HG03135 (cell line): ENCODE measurements around the gene DNAJC11.
"Not testable (repeated sequence)": the region's sequence is repeated elsewhere in the genome, so short reads cannot be mapped to it uniquely, and the experiment has no call there.

Experiments used
- ATAC-seq: cut with Tn5 transposase; IDR thresholded peaks from one replicate; pipeline ENCODE4 v1.9.1; 2021; ENCODE audit warnings: mild to moderate bottlenecking, moderate library complexity; ENCODE audit not compliant: unreplicated experiment

The DNAJC11 gene, protein sequence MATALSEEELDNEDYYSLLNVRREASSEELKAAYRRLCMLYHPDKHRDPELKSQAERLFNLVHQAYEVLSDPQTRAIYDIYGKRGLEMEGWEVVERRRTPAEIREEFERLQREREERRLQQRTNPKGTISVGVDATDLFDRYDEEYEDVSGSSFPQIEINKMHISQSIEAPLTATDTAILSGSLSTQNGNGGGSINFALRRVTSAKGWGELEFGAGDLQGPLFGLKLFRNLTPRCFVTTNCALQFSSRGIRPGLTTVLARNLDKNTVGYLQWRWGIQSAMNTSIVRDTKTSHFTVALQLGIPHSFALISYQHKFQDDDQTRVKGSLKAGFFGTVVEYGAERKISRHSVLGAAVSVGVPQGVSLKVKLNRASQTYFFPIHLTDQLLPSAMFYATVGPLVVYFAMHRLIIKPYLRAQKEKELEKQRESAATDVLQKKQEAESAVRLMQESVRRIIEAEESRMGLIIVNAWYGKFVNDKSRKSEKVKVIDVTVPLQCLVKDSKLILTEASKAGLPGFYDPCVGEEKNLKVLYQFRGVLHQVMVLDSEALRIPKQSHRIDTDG

GRCh38 chr1:6701437-6702153 is at the start of gene DNAJC11:
DNAJC11 (minus strand) TSS chr1:6701816; CDS start chr1:6701800, 16 bp downstream.
- ATAC-seq, result peak; percentile 88

- ATAC-seq, result no peak
Measured at GRCh38 chr1:6750490-6750889, 48.9 kb upstream of the DNAJC11 start.

DNA sequence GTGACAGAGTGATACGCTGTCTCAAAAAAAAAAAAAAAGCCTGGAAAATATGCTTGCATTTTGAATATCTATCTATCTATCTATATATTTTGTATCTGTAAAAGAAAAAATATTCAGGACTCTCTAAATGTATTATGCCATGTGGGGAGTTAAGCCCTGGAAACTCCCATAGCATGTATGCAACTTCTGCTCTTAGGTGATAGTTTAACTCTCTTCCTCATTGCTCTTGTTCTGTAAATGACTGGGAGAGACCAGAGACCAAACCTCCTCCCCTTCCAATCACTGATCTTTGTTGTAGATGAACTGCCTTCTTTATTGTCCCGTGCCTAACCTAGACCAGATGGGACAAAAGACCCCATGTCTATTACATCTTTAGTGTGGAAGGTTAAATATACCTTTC is 46.1 kb upstream of the DNAJC11 start:
- ATAC-seq, result no peak

- ATAC-seq, result no peak
Measured at GRCh38 chr1:6745073-6745472, 43.5 kb upstream of the DNAJC11 start.

DNA sequence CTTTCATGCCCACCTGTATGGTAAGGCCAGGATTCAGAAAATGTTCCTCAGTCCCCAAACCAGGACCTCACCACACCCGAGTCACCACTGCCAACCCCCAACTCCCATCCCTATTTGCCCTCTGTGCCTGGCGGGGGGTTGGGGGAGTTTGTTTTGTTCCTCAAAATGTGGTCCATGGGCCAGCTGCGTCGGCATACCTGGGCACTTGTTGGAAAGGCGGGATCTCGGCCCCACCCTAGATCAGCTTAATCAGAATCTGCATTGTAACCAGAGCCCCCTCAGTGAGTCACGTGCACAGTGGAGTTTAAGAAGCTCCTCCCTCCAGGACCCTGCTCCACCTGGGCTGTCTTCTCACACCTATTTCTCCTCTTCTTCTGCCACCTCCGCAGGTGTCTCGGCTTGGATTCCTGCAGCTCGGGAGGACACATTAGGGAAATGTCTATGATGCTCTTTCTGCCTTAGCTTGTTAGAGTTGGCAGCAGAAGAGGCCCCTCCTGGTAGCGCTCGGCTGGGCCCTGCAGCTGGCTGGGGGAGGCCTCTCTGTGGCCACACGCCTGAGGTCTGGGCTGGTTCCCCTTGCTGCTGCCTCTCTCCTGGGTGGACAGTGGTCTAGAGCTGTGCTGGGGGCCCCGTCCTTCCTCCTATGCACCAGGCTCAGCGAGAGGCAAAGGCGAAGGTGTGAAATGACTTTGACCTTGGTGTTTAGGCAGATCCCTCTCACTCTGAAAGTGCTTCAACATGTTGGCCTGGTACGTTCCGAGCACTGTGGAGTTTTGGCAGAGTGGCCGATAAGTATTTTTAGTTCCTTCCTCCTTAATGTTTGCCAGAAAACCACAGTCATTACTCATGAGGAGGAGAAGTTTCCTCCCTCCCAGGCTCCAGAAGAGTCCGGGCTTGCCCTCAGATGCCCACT is 41.8 kb upstream of the DNAJC11 start:
- no peak for ATAC-seq

DNA sequence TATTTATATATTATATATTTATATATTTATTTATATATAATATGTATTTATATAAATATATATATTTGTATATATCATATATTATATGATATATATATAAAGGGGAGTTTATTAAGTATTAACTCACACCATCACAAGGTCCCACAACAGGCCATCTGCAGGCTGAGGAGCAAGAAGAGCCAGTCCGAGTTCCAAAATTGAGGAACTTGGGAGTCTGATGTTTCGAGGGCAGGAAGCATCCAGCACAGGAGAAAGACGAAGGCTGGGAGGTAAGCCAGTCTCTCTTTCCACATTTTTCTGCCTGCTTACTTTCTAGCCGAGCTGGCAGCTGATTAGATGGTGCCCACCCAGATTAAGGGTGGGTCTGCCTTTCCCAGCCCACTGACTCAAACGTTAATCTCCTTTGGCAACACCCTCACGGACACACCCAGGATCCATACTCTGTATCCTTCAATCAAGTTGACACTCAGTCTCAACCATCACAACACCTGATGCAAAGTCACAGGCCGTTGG is 41.1 kb upstream of the DNAJC11 start:
- not testable (repeated sequence) for ATAC-seq

DNA sequence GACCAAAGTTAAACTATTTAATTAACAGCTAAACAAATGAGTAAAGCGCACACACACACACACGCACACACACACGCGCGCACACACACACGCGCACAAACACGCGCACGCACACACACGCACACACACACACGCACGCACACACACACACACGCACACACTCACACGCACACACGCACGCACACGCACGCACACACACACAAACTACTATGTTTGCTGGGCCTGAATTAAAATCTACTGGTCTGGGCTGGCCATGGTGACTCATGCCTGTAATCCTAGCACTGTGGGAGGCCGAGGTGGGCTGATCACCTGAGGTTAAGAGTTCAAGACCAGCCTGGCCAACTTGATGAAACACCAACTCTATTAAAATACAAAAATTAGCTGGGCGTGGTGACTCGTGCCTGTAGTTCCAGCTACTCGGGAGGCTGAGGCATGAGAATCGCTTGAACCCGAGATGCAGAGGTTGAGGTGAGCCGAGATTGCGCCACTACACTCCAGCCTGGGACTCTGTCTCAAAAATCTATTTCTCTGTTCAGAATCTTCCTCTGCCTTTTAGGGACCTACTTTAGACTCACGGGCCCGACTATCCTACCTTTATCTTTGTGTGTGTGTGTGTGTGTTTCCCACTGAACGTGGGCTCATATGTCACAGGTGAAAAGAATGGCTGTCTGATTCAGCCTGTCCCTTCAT is 37.5 kb upstream of the DNAJC11 start:
- no peak for ATAC-seq

DNA sequence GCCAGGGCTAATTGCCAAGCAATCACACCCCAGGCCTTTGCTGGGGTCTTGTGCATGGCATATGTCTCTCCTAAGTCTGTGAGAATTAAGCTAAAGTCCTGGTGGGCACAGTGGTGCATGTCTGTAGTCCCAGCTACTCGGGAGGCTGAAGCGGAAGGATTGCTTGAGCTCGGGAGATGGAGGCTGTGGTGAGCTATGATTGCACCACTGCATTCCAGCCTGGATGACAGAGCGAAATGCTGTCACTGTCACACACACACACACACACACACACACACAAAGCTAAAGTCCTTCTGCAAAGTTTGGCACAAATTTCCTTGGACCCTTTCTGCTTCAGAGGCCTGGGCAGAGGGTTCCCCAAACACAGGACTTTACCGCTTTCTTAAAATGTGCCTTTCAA is 31.3 kb upstream of the DNAJC11 start:
- ATAC-seq, result no peak

- no peak for ATAC-seq
Measured at GRCh38 chr1:6731905-6732304, 30.3 kb upstream of the DNAJC11 start.

DNA sequence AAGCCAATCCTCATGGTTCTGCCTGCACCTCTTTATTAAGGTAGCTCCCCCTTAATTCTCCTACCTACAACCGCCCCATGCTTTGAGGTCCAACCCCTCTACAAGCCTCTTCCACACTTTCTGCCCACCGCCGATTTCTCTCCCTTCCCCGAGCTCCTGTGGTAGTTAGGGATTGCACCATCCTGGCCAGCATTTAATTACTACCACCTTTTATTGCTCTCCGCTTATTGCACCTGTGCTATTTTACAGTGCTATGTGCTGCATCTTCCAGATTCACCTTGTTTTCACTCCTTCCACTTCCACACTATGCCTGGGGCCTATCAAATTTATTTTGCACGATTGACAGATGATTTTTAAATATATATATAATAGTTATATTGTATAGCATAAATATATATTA is 29.3 kb upstream of the DNAJC11 start:
- ATAC-seq, result no peak

- ATAC-seq, result no peak
Measured at GRCh38 chr1:6730473-6730872, 28.9 kb upstream of the DNAJC11 start.

GRCh38 chr1:6727535-6727934 is 25.9 kb upstream of the DNAJC11 start:
- no peak for ATAC-seq

DNA sequence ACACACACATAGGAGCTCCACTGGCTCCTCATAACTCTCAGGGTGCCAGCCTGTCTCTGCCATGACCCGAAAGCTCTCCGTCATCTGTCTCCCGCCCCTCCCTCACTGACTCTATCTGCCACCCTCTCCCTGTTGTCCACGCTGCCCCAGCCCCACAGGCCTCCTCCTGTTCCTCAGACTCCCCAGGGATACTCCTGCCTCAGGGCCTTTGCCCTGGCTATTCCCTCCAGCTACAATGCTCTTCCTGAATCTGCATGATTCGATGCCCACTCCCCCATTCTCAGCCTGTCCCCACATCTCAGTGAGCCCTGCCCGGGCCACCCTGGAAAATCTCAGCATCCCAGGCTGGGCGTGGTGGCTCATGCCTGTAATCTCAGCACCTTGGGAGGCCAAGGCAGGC is 24.6 kb upstream of the DNAJC11 start:
- no peak for ATAC-seq

GRCh38 chr1:6724517-6725141 is 23.0 kb upstream of the DNAJC11 start:
- no peak for ATAC-seq

DNA sequence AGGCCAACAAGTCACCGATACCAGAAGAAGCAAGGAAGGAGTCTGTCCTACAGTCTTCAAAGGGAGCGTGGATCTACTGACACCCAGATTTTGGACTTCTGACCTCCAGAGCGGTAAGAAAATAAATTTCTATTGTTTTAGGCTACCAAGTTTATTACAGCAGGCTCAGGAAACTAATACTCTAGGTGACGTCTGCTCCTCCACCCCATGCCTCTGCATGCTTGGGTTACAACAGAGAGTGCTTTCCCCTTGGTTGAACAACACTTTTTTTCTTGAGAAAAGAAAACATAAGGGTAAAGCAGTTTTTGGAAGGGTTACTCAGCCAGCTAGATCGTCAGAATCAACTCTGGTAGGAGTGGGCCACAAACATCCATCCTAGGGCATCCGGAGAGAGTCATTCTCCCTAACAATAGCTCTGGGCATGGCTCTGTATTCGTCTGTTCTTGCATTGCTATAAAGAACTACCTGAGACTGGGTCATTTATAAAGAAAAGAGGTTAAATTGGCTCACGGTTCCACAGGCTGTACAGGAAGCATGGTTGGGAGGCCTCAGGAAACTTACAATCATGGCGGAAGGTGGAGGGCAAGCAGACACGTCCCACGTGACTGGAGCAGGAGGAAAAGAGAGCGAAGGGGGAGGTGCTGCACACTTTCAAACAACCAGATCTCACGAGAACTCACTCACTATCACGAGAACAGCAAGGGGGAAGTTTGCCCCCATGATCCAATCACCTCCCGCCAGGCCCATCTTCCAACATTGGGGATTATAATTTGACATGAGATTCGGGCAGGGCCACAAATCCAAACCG is 22.2 kb upstream of the DNAJC11 start:
- no peak for ATAC-seq

GRCh38 chr1:6711174-6711573 is 9.6 kb upstream of the DNAJC11 start:
- ATAC-seq, result no peak

- no peak for ATAC-seq
Measured at GRCh38 chr1:6704746-6705145, 3.1 kb upstream of the DNAJC11 start.

DNA sequence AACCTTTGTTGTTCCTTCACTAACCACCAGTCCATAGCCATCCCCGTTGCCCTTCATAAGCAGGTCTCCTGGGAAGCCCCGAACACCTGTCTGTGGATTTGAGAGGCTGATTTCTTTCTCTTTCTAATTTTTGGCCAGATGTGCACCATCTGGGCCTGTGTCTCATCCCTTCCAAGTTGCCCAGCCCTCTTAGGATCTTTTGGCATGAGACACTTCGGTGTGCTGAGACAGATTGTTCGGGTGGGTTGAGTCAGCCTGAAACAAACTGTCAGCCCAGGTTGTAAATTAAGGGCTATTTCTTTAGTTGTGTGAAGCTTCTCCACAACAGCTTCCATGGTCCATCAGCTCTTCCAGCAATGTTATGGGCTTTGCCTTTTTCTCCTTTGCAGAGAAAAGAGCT is 1.4 kb upstream of the DNAJC11 start:
- ATAC-seq, result no peak
